GM13976 (cell line): ENCODE data around the gene RPS3.

ENCODE experiments used
- DNase-seq: peaks from one replicate; pipeline ENCODE4 v3.0.0; 2012; ENCODE audit warnings: low spot score
- in situ Hi-C: fragments of 300-500 bp; cut with MboI; formaldehyde crosslinking; loops from one replicate; pipeline ENCODE4 v1.12.0; 2022; ENCODE audit warnings: low sequenced_read_pairs, mixed read lengths, inconsistent platforms; ENCODE audit not compliant: unreplicated experiment
- TF ChIP-seq, protein P1 (sequence below): IDR thresholded peaks from 2 replicates; pipeline ENCODE4 v1.5.1; 2012; ENCODE audit warnings: borderline replicate concordance, mild to moderate bottlenecking; ENCODE audit not compliant: insufficient read depth; ENCODE audit errors: extremely low read depth, missing control alignments, control extremely low read depth

Gene RPS3

DNA sequence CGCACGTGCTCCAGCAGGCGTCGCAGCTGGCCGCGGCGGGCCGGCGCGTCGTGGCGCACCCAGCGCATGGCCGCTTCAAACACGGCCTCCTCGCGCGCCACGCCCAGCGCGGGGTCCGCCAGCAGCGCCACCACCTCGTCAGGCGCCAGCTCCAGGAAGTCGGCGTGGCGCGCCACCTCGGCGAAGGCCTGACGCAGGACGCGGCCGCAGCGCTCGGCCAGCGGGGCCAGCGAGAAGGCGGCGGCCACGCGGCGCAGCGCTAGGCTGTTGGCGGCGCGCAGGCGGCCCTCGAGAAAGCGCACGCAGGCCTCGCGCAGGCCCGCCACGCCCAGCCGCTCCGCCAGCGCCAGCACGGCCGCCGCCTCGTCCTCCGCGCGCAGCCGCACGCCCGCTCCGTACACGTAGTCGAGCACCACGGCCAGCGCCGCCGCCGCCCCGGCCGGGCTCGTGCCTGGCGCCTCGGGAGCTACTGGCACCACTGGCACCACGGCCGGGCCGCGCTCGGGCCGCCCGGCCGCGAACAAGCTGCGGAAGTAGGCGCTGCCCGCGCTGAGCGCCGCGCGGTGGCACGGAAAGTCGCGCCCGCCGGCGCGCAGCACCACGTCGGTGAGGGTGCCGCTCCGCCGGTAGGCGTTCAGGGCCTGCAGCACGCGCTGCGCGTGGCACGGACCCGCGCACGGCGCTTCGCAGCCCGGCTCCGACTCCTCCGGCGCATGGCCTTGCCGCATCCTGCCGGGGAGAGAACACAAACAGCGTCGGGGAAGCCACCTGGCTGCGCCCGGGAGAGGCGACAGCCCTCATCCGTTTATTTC is 30.8 kb downstream of the RPS3 start:
- in situ Hi-C loops = no loop called here
- TF ChIP-seq, protein P1, sequence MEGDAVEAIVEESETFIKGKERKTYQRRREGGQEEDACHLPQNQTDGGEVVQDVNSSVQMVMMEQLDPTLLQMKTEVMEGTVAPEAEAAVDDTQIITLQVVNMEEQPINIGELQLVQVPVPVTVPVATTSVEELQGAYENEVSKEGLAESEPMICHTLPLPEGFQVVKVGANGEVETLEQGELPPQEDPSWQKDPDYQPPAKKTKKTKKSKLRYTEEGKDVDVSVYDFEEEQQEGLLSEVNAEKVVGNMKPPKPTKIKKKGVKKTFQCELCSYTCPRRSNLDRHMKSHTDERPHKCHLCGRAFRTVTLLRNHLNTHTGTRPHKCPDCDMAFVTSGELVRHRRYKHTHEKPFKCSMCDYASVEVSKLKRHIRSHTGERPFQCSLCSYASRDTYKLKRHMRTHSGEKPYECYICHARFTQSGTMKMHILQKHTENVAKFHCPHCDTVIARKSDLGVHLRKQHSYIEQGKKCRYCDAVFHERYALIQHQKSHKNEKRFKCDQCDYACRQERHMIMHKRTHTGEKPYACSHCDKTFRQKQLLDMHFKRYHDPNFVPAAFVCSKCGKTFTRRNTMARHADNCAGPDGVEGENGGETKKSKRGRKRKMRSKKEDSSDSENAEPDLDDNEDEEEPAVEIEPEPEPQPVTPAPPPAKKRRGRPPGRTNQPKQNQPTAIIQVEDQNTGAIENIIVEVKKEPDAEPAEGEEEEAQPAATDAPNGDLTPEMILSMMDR = no peak

DNA sequence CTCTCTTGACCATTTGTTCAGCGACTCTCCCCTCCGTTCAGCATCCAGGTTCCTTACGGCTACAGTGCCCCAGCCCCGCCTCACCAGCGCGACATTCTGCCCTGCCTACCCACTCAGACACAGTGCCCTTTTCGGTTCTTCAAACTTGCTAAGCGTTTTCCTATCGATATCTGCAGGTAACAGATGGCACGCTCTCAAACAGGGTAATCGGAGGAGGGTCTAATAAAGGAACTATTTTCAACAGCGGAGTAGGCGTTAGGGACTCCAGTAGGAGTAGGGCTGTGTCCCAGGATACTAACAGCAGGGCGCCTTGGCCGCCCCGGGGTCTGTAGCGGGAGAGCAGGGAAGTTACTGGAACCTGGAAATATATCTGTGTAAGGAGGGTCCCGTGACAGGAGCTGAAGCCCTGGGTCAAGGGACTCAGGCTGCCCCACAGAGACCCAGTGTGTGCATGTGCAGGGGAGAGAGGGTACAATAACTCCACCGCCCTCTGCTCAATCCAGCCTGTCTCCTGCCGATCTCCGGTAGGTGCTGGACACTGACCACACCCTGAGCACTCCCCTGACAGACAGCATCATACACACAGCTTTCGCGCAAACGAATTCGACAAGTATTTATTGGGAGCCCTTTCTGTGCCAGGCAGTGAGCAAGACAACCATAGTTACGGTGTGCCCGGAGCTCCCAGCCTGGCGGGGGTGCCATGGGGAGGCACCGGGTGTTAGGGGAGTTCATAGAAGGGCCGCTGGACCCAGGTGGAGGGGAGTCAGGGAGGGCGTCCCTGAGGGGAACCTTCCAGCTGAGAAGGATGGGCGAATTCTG is 31.6 kb downstream of the RPS3 start:
- no peak for DNase-seq
- in situ Hi-C loops = no loop called here
- TF ChIP-seq, protein P1 = no peak

More for the DNA sequence above, 30.8 kb downstream of the RPS3 start:
- DNase-seq = peak; percentile 83

DNA sequence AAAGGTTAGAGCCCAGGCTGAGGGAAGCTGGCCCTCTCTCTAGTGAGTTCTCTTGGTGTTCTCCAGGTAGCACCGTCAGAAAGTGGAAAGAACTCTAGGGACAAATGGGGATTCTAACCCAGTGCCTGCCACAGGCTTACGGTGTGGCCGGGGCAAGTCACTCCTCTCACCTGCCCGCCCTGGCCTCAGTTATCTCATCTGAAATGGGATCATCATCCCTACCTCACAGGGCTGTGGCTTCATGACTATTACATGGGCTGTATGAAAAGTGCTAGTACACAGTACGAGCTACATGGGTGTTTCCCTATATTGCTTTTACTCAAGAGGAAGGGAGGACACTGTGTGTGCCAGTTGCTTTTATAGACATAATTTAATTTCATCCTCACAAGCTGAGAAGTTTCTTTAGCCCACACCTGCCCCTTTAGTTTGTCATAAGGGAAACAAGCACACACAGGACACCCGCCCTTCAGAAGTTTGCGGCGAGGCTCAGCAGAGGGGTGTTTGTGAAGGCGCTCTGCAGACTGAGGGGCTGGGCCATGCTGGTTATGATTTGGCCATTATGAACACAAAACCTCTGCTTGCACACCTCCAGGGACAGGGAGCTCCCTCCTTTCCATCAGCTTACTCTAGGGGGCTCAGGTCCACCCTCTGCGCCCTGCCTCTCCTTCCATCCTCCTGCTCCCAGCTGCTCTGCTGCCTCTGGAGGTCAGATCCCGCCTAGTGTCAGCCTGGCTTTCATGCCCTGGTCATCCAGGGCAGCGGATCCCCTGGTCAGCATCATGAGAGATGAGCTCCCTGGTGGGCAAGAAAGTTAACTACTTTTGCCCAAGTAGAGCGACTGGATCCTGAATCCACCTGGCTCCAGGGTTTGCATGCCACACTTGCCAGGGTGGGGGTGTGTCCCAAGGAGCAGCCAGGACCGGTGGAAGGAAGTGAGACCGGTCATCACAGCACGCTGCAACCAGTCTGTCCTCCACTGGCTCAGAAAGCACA is 32.5 kb downstream of the RPS3 start:
- in situ Hi-C loops = no loop called here
- DNase-seq = no peak
- TF ChIP-seq, protein P1 = no peak

DNA sequence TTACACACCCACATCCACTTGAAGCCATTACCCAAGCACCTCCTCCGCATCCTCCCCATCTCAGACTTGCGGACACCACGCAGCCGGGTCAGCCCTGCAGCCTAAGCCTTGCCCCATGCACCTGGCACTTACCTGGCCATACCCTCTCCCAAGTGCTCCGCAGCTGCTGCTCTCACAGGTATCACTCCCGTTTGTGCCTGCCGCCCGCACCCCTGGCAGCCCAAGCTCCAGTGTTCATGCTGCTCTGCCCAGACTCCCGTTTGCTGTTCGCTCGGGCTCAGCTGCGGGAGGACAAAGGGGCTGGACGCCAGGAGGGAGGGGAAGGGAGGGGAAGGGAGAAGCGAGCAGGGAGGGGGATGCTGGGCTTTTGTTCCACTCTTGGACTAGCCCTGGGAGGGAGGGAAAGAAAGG is 33.6 kb downstream of the RPS3 start, which contains the start of gene KLHL35:
KLHL35 (minus strand) TSS at position 293 of the 411 bp plus-strand sequence. CDS start 2,574 bp downstream, outside the sequence.
- TF ChIP-seq, protein P1 = no peak
- DNase-seq = no peak
- in situ Hi-C loops = no loop called here

DNA sequence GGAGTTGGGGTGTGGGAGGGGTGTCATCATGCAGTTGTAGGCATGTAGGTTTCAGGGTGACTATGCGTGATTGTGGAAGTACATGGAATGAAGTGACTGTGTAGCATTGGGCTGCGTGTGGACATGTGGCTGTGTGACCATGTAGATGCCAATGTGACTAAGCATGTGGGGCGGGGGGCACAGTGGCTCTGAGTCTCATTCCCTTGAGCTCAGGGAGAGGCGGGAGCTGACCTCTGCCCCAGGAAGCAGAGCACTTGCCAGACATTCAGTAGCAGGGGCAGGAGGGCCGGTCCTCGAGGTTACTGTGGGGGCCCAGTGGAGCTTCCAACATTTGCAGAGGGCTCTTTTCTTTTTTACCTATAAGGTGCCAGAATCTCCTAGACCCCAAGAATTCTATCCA is 34.1 kb downstream of the RPS3 start:
- TF ChIP-seq, protein P1 = no peak
- in situ Hi-C loops = no loop called here
- DNase-seq = no peak
